Hypothalamus (tissue), 51 donors: ENCODE data around the gene LRCH1.

Experiments
- DNase-seq, 51 donors: peaks; one replicate each; lab custom pipeline; 2025; lab: John Stamatoyannopoulos, UW

LRCH1 gene

DNA sequence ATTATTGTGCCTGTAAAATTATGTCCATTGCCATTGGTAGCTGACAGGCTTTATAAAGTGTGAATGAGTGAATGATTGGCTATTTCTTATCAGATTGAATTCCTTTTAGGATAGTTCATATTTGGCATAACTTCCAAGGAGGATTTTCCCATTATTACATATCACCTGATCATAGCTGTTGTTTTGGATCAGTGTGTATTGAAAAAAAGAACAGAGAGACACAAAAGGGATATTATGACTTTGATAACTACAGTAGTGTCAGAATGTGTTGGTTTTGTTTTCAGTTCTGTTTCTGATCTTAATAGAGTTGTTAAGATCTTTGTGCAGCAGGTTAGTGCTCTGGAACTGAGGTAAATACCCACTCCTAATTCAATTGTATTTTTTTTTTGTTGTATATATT, 103.8 kb downstream of the LRCH1 start:
- no peak for DNase-seq

DNA sequence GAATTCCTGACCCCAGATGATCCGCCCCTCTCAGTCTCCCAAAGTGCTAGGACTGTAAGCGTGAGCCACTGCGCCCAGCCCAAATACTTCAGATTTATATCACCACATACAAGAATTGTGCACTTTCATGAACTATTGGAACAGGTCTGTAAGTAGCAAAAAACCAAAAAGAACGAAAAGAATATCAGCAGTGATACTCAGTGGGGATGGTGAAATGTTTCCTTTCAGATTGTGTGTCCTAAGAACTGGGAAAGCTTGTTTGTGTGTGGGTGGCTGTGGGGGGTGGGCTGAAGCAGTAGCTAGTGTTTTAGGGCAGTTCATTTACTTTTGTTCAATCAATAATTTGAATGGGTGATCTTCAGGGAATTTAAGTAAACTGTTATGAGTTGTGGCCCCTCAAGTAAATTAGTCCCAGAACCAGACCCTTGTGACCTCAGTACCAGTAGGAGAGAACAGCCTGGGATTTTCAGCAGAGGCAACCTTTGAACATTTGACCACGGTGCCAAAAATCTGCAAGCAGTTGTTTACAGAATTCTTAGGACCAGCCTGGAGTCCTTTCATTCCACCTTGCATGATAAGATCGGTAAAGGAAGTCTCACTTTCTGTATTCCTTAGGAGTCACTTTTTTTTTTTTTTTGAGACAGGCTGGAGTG, 106.6 kb downstream of the LRCH1 start:
- DNase-seq: no peak

DNA sequence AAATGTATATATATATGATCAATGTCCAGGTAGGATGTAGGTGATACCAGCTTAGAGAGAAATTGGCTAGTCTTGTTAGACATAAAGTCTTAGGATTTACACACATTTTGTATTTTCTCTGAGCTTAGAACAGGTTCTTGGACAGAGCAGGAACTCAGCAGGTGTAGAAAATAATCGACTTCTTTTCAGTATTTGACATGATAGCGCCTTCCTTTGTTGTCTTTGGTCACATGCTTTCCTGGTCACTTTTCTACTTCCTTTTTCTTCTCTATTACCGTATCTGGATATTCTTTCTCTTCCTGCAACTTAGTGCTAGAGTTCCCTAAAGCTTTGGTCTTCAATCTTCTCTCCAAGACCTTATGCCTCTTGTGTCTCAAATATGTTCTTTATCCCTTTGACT, 107.4 kb downstream of the LRCH1 start:
- DNase-seq: no peak

DNA sequence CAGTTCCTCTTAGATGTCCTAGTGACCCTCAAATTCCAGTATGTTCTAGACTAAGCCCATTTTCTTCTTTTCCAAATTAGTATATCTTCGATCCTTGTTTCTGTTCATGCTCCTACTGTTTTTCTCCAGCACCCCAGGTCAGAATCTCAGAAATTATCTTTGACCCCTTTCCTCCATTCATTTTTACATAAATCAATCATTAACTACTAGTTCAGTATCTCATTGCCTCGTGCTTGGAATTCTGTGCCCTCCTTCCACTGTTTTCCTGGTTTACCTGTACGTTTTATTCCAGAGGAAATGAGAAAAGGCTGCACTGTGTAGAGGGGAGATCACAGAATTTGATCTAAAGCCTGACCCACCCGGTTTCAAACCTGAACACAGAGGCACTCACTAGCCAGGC, 107.9 kb downstream of the LRCH1 start:
- DNase-seq: no peak

DNA sequence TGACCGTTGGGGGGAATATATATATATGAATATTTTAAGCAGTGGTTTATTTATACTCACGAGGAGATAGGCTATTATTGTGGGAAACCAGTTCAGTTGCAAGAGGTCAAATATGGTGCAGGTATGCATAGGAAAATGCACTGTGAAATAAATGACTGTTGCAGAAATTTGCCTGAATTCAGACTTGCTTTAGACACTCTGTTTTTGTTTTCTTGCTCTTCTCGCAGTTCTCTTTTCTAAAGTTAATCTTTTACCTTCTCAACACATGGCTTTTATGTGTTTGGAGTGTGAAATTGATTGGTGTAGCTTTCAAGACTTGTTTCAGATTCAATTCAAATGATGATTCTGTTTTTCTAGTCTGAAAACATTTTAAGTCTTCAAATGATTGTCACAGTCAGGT, 109.7 kb downstream of the LRCH1 start:
- DNase-seq: no peak

- DNase-seq: no peak
Observed at GRCh38 chr13:46663206-46664037, 110.5 kb downstream of the LRCH1 start.

GRCh38 chr13:46664195-46664594, 111.2 kb downstream of the LRCH1 start:
- DNase-seq: no peak

DNA sequence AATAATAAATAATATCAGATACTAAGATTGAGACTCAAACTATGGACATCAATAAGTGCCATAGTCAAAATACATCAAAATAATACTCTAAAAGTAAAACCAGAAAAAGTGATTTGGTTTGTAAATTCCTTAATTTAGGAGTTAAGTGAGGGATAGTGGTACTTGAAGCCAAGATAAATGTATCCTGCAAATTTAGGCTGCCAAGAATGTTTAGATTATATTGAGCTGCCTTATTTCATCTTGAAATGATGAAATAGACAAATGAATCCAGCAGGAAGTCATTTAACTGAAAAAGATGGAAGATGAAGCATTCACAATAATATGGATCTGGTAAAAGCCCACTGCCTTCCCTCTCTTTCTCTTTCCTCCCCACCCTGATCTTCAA, 112.3 kb downstream of the LRCH1 start:
- no peak for DNase-seq

DNA sequence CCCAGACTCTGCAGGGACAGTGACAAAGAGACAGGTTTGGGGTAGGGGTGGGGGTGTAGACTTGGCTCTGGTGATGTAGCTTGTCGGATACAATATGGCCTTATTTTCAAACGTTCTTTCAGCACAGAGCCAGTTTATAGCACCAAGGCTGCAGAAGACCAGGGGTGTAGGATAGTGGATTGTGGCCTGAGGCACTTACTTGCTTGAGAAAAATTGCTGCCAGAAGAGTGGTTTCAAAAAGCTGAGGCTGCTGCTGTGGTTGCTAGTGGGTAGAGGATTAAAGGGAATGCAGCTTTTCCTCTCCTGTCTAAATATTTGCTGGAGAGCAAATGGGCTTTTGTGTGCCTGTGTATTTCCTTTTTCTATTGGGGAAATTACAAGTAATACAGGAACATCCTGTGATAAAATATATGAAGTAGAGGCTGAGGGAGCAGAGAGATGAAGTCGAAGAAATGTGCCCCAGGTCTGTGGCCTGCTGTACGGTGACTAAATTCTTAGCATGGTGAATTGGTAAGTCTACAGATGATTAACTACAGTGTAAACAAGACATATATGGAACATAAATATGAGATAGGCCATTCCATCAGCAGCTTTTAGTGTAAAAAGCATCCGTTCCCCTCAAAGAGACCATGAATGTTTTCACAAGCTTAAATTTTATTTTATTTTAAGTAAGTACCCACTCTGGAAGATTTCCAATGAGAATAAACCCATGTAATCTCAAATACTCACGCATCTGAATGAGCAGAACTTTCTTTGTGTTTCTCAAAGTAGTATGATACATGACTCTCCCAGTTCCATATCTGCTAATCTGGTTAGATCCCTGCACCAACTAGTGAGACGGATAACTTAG, 112.9 kb downstream of the LRCH1 start:
- DNase-seq: no peak

GRCh38 chr13:46666727-46667456, 113.9 kb downstream of the LRCH1 start:
- no peak for DNase-seq

- DNase-seq: no peak
Observed at GRCh38 chr13:46667687-46668281, 114.8 kb downstream of the LRCH1 start.

GRCh38 chr13:46668302-46668720, 115.3 kb downstream of the LRCH1 start:
- peak in 20 of 51 donors; percentile 1 to 46 (median 12) for DNase-seq

DNA sequence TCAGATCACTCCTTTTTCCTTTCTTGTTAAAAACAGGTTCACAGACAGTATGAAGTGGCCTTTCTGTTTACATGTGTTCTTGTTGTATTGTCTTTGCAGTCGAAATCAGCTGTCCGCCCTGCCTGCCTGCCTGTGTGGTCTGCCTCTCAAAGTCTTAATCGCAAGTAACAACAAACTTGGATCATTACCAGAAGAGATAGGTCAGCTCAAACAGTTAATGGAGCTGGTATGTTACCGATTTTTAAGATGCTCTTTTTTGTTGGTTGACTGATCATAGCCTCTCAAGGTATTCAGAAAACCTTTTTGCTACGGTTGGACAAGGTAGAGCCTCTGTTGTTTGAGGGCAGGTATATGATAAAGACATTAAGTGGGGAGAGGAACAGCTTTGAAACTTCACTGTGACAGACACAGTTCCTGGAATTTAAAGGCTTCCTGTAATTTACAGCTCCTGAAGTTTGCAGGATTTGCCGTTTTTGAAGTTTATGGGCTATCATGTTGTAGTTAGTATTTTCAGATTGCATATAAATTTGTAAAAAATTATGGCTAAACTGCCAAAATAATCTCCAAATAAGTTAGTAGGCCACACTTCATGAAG, 116.1 kb downstream of the LRCH1 start:
- no peak for DNase-seq

DNA sequence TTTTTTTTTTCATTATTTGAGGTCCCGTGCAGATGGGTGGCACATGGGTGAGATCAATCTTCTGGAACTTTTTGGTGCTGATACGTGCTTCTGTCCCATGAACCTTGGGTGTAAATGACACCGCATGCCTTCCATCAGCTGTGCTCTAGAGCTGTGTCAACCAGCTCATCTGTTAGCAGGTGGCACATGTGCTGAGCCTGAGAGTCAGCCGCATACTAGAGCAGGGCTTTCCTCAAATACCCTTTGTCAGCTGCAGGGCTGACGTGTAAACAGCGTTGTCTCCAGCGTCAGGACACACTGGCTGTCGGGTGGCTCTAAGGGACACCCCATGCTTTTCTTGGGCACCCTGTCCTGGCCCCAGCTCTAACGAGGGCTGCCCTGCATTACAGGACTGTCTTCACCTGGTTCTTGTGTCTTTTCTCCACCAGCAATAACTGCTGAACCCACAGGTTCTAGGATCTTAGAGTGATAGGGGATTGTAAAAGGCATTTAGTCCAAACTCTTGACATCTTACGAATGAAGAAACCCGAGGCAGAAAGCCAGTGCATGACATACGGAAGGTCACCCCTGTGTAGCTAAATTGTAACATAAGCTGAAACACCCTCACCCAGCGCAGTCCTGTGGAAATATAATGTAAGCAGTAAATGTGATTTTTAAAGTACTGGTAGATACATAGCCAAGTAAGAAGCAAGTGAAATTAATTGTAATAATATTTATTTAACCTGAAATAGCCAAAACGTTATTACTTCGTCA, 119.5 kb downstream of the LRCH1 start:
- DNase-seq: no peak

DNA sequence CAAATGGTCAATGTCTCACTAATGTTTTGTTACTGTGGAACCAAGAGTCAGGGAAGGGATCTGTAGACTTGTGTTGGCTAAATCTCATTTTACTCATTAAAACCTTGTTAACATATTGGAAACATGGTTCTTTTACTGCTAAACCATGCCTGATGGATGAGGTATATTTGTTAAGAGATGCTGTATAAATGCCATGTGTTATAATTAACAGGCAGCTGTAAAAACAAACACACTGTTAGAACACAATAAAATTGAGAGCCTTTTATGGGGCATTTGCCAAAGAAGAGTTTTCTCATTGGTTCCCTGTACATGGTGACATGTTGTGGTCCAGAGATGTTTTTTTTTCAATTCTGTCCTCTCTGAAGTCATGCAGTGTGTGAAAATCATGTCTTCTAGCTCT, 122.0 kb downstream of the LRCH1 start:
- no peak for DNase-seq

GRCh38 chr13:46676378-46676725, 123.4 kb downstream of the LRCH1 start:
- DNase-seq: no peak

- peak in 2 of 51 donors; percentile 3 to 5 for DNase-seq
Observed at GRCh38 chr13:46679369-46680120, 126.6 kb downstream of the LRCH1 start.

DNA sequence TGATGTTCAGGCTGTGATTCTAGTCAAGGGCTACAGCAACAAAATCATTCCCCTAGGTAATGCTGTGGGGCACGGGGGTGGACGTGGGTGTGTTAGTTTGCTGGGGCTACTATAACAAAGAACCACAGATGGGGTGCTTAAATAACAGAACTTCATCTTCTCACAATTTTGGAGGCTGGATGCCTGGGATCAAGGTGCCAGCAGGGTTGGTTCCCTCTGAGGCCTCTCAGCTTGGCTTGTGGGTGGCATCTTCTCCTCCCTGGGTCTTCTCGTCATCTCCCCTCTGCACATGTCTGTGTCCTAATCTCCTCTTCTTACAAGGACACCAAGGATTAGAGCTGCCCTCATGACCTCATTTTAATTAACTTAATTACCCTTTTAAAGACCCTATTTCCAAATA, 129.0 kb downstream of the LRCH1 start:
- DNase-seq: no peak
